IPS-18a (cell line): ENCODE results near the gene MICB.

Experiments
- H3K27ac ChIP-seq: one replicate; pipeline ENCODE4 v1.5.1; 2013; ENCODE audit warnings: low read length
- H3K27me3 ChIP-seq: one replicate; pipeline ENCODE4 v1.6.1; 2013; ENCODE audit warnings: mild to moderate bottlenecking, low read length; ENCODE audit not compliant: control insufficient read depth, insufficient read depth
- H3K36me3 ChIP-seq: one replicate; pipeline ENCODE4 v1.6.1; 2013; ENCODE audit warnings: low read depth, low read length; ENCODE audit not compliant: control insufficient read depth
- H3K4me1 ChIP-seq: one replicate; pipeline ENCODE4 v1.6.1; 2013; ENCODE audit warnings: low read depth, low read length; ENCODE audit not compliant: control insufficient read depth
- H3K4me3 ChIP-seq: one replicate; pipeline ENCODE4 v1.5.1; 2013; ENCODE audit warnings: low read length
- H3K9ac ChIP-seq: one replicate; pipeline ENCODE4 v1.6.1; 2013; ENCODE audit warnings: mild to moderate bottlenecking, low read length, moderate library complexity
- H3K9me3 ChIP-seq: one replicate; pipeline ENCODE4 v1.6.1; 2013; ENCODE audit warnings: low read depth, low read length; ENCODE audit not compliant: control insufficient read depth

The MICB gene

DNA sequence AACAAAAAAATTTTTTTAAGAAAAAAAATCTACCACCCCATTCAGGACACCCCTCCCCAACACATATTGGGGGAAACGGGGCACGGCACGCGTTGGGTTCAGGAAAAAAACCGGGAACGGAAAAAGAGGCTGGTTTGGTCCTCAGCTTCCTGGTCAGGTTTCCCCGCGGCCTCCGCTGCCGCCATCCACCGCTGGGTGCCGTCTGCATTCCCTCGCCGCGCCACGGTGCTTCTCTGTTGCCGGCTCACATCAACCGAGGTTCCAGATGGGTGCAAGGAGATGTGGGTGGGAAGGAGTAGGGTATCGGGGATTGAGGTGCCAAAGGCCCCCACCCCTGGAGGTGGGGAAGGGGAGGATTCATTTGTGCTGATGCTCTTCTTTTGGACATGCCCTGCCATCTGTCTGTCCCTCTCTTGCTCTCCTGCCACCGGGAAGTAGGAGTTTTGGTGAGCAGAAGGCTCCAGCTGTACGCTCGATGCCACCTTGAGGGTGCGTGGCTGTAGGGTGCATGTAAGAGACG lies 36.6 kb downstream of the MICB start:
- Histone ChIP-seq H3K36me3 (peaks cover 95% of the 10 kb centered on the region), H3K4me1 (peaks cover 4% of the 10 kb centered on the region), H3K9me3 (no peaks in the 10 kb centered on the region), H3K27ac (no peak overlapping the region), H3K4me3 (no peak overlapping the region), H3K27me3 (no peaks in the 10 kb centered on the region), H3K9ac (no peak overlapping the region)

- H3K27ac ChIP-seq, result no peak overlapping the region
- no peaks in the 10 kb centered on the region for H3K9me3 ChIP-seq
- H3K36me3 ChIP-seq, result peaks cover 95% of the 10 kb centered on the region
- H3K4me1 ChIP-seq, result peaks cover 9% of the 10 kb centered on the region
- H3K4me3 ChIP-seq, result no peak overlapping the region
- no peak overlapping the region for H3K9ac ChIP-seq
- H3K27me3 ChIP-seq, result no peaks in the 10 kb centered on the region
Observed at GRCh38 chr6:31535538-31536324, 37.8 kb downstream of the MICB start.

DNA sequence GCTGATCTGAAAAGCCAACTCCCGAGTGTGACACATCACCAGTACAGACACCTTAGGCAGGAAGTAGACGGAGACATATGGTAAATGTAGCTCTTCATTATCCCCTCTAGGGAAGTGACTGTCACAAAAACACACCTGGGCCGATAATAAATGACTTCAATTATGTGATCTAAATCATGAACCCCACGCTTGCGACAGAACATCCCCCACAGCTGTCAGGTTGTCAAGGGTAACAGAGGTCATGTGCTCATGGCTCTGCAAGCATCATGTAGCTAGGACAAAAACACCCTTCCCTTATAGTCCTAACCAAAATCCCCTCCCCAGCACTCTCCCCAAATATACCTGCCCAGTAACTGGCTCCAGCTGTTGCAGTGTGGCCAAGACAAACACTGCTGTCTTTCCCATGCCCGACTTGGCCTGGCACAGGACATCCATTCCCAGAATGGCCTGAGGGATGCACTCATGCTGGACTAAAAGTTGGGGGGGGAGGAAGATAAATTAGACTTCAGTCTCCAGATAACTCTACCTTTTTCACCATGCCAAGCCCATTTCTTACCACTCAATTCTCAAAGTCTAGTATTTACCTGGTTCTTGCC lies 41.0 kb downstream of the MICB start:
- peak overlapping the region; percentile 87 for H3K4me3 ChIP-seq
- H3K36me3 ChIP-seq, result peaks cover 63% of the 10 kb centered on the region

DNA sequence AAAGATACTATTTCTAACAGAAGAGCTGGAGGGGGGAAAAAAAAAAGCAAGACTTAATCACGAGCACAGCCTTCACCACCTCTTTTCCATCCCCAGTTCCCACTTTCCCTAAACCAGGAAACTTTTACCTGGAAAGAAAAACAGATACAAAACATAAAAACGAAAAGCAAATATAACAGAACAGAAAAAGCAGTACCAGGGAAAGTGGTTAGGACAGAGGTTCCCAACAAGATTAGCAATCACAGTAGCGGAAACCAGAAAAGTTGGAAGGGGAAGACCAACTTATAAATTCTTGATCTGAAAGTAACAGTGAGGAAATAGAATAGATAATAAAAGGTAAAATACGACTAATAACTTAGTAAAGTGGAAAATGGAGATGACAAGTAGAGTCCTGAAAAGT lies 42.7 kb downstream of the MICB start:
- Histone ChIP-seq H3K36me3 (peaks cover 46% of the 10 kb centered on the region), H3K9me3 (no peaks in the 10 kb centered on the region), H3K4me3 (peak overlapping the region; percentile 87), H3K9ac (peak overlapping the region; percentile 98), H3K27ac (no peak overlapping the region), H3K4me1 (peaks cover 13% of the 10 kb centered on the region), H3K27me3 (no peaks in the 10 kb centered on the region)

More for the DNA sequence above, 41.0 kb downstream of the MICB start:
- peaks cover 13% of the 10 kb centered on the region for H3K4me1 ChIP-seq
- no peak overlapping the region for H3K27ac ChIP-seq
- no peaks in the 10 kb centered on the region for H3K9me3 ChIP-seq
- no peak overlapping the region for H3K9ac ChIP-seq
- H3K27me3 ChIP-seq, result no peaks in the 10 kb centered on the region

DNA sequence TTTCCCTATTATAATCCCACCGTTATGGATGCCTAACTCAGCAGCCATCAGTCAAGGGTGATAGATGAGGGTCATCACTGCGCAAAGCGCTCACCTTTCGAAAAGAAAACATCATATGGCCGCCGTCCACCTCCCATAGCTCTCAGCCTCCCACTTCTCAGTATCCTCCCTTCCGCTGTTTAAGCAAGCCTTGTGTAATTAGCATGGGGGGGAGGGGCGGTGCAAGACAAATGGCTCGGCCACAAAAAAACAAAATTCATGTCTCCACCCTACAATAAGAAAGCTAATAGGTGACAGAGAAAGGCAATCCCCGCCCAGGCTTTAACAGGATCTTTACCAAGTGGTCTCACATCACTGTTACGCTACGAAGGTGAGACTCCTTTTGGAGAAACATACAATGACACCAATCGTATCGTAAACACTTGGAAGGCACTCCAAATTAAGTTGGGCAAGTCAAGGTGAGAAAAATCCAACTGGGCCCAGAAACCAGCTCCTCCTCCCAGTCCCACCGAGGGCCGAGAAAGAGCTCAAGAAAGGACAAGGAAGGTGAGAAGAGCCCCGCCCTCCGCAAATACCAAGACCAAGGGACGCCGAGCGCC lies 43.2 kb downstream of the MICB start:
- Histone ChIP-seq H3K27ac (peak overlapping the region; percentile 96), H3K4me3 (peak overlapping the region; percentile 87), H3K9ac (peak overlapping the region; percentile 98), H3K4me1 (peaks cover 15% of the 10 kb centered on the region), H3K36me3 (peaks cover 40% of the 10 kb centered on the region), H3K9me3 (no peaks in the 10 kb centered on the region), H3K27me3 (no peaks in the 10 kb centered on the region)

- Histone ChIP-seq H3K9me3 (no peaks in the 10 kb centered on the region), H3K4me1 (peaks cover 17% of the 10 kb centered on the region), H3K9ac (peak within 1 kb of the TSS; percentile 98), H3K27ac (peak within 1 kb of the TSS; percentile 96), H3K4me3 (peak within 1 kb of the TSS; percentile 87), H3K27me3 (no peaks in the 10 kb centered on the region), H3K36me3 (peaks cover 33% of the 10 kb centered on the region)
Observed at GRCh38 chr6:31541658-31542521, 43.9 kb downstream of the MICB start, which contains the start of gene DDX39B. Gene DDX39B, minus strand, starts transcription at chr6:31542003. Its CDS starts 1,471 bp downstream, at chr6:31540532.

- no peaks in the 10 kb centered on the region for H3K9me3 ChIP-seq
- no peak overlapping the region for H3K4me3 ChIP-seq
Observed at GRCh38 chr6:31543639-31544038, 45.7 kb downstream of the MICB start.

DNA sequence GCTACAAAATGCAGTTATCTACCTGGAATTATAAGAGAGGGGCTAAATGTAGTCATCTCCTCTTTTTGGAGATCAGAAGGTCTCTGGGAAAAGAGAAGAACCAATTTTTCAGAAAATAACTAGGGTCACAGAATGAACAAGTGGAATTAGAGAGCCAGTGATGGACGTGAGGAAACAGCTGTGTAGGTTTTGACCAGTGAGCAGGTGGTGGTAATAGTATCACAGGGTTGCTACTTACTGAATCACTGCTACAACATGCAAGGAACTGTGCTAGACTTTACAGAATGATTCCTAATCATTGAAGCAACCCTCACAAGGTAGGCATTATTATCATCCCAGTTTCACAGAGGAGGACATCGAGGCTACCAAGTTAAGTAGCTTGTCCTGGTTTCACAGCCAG lies 46.7 kb downstream of the MICB start:
- Histone ChIP-seq H3K4me1 (peaks cover 12% of the 10 kb centered on the region), H3K27me3 (no peaks in the 10 kb centered on the region), H3K4me3 (no peak overlapping the region), H3K9me3 (no peaks in the 10 kb centered on the region), H3K27ac (no peak overlapping the region), H3K9ac (no peak overlapping the region), H3K36me3 (peaks cover 20% of the 10 kb centered on the region)

More at GRCh38 chr6:31543639-31544038, 45.7 kb downstream of the MICB start:
- Histone ChIP-seq H3K9ac (no peak overlapping the region), H3K4me1 (peaks cover 17% of the 10 kb centered on the region), H3K27me3 (no peaks in the 10 kb centered on the region), H3K36me3 (peaks cover 22% of the 10 kb centered on the region), H3K27ac (no peak overlapping the region)

DNA sequence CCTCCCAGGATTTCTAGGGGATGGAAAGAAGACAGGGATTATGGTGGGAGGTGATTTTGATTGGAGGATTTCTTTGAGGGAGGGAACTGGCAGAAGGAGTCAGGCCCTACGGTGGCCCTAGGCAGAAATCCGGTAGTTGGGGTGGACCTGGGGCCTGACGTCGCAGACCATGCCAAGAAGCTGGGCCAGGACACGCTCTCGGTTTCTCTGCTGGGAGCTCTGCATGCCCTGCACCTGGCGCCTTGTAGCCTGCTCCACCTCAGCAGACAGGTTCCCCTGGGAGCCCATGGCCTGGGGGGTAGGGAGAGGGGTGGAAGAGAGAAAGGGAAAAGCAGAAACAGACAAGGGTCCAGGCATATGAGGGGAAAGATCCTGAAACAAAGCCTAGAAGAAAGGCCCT lies 47.3 kb downstream of the MICB start:
- no peak overlapping the region for H3K9ac ChIP-seq
- peaks cover 8% of the 10 kb centered on the region for H3K4me1 ChIP-seq

DNA sequence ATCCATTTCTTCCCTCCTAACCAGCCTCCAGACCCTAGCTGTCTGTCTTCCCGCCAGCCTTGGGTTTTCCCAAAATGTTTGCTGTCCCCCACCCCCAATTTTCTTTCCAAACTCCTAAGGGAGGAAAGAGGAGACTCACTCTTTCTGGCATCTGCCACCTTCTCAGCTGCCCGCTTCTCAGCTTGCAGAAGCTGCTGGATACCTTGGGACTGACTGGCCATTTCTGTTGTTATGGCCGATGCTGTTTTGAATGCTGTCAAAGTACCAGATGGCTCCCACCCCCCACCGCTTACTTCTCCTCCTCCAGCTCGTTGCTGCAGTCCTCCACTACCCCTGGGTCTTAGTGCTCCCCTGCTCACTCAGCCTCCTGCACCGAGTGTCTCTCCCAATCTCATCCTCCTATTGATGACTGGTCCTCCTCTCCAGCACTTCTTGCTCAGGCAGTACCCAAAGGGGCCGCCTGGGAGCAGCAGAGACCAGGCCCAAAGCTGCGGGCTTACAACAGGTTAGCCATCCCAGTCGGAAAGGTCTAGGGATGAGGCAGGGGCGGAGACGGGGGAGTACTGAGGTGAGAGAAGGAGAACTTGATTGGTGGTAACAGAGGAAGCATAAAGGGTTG lies 48.5 kb downstream of the MICB start, which contains the start of gene ATP6V1G2:
Gene ATP6V1G2, minus strand, starts transcription at position 270 of the 619 bp plus-strand sequence. Its CDS starts 49 bp downstream, at position 221.
- Histone ChIP-seq H3K4me1 (peaks cover 8% of the 10 kb centered on the region), H3K27me3 (no peaks in the 10 kb centered on the region), H3K9ac (peak within 1 kb of the TSS; percentile 79), H3K9me3 (no peaks in the 10 kb centered on the region), H3K36me3 (peaks cover 18% of the 10 kb centered on the region), H3K4me3 (peak within 1 kb of the TSS; percentile 87), H3K27ac (peak within 1 kb of the TSS; percentile 70)

More for the DNA sequence above, 47.3 kb downstream of the MICB start:
- Histone ChIP-seq H3K27ac (no peak overlapping the region), H3K9me3 (no peaks in the 10 kb centered on the region), H3K4me3 (no peak overlapping the region), H3K27me3 (no peaks in the 10 kb centered on the region), H3K36me3 (peaks cover 17% of the 10 kb centered on the region)
